Parathyroid adenoma (tissue), 2 donors: ENCODE measurements around the gene SLC2A9.

Experiments
- H2AFZ ChIP-seq: fragments of 300-600 bp; sonication (generic); one replicate; pipeline ENCODE4 v1.7.0; 2017; ENCODE audit warnings: antibody characterized with exemption, mild to moderate bottlenecking
- H3K27ac ChIP-seq: fragments of 300-600 bp; sonication (generic); one replicate; pipeline ENCODE4 v1.7.0; 2017
- H3K27me3 ChIP-seq: fragments of 300-600 bp; sonication (generic); one replicate; pipeline ENCODE4 v1.7.0; 2017; ENCODE audit warnings: low read length; ENCODE audit not compliant: control insufficient read depth, insufficient read depth
- H3K36me3 ChIP-seq: fragments of 300-600 bp; sonication (generic); one replicate; pipeline ENCODE4 v1.7.0; 2017; ENCODE audit warnings: low read length; ENCODE audit not compliant: control insufficient read depth, insufficient read depth
- H3K4me1 ChIP-seq: fragments of 300-600 bp; sonication (generic); one replicate; pipeline ENCODE4 v1.7.0; 2017; ENCODE audit warnings: control low read depth
- H3K4me2 ChIP-seq: fragments of 300-600 bp; sonication (generic); one replicate; pipeline ENCODE4 v1.7.0; 2017; ENCODE audit warnings: low read length
- H3K4me3 ChIP-seq: fragments of 300-600 bp; sonication (generic); one replicate; pipeline ENCODE4 v1.7.0; 2017; ENCODE audit warnings: low read depth, low read length
- H3K79me2 ChIP-seq: fragments of 300-600 bp; sonication (generic); one replicate; pipeline ENCODE4 v1.7.0; 2017; ENCODE audit warnings: control low read depth
- H3K9ac ChIP-seq: fragments of 300-600 bp; sonication (generic); one replicate; pipeline ENCODE4 v1.7.0; 2017; ENCODE audit warnings: mild to moderate bottlenecking
- H3K9me3 ChIP-seq: fragments of 300-600 bp; sonication (generic); one replicate; pipeline ENCODE4 v1.7.0; 2017; ENCODE audit warnings: low read length; ENCODE audit not compliant: control insufficient read depth
- TF ChIP-seq, protein P1 (sequence below): fragments of 300-600 bp; sonication (generic); IDR thresholded peaks from one replicate; pipeline ENCODE4 v1.7.0; 2017; ENCODE audit warnings: antibody characterized with exemption, mild to moderate bottlenecking
- donor health status: primary hyperparathyroidism.

Gene SLC2A9

DNA sequence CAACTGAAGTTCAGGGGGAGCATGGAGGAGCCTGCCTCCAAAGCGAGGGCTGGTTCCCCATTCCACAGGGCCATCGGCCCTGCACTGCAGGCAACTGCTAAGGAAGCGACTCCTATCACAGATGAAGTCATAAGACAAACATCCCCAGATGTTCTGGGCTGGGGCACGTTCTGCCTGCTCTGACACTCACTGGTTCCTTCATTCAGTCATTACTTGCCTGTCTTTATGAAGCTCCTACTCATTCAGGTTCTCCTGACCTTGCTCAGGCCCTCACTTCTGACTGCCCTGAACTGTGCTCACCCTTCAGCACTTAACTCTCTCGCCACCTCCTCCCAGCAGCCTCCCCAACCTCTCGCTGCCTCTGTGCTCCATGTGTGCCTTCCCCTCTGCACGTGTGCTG lies 2.5 kb upstream of the SLC2A9 start:
- peaks cover 10% of the 10 kb centered on the region for H3K4me1 ChIP-seq

DNA sequence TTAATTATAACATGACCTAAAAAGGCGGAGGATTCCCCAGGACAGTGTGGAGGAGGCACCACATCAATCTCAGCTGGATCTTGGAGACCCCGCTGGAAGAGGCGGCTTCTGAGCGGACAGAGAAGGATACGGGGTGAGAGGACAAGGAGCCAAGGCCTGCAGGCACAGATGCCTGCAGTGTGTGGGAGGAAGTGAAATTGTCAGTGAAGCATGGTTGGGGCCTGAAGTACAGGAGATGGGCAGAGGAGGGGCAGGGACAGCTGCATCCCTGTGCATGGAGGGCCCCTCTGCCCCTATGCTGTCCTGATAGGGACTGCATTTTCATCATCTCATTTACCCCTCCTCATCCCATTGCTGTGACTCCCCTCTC lies 1.7 kb upstream of the SLC2A9 start:
- no peaks in the 10 kb centered on the region for H3K27me3 ChIP-seq
- no peak overlapping the region for H3K9ac ChIP-seq
- TF ChIP-seq, protein P1, sequence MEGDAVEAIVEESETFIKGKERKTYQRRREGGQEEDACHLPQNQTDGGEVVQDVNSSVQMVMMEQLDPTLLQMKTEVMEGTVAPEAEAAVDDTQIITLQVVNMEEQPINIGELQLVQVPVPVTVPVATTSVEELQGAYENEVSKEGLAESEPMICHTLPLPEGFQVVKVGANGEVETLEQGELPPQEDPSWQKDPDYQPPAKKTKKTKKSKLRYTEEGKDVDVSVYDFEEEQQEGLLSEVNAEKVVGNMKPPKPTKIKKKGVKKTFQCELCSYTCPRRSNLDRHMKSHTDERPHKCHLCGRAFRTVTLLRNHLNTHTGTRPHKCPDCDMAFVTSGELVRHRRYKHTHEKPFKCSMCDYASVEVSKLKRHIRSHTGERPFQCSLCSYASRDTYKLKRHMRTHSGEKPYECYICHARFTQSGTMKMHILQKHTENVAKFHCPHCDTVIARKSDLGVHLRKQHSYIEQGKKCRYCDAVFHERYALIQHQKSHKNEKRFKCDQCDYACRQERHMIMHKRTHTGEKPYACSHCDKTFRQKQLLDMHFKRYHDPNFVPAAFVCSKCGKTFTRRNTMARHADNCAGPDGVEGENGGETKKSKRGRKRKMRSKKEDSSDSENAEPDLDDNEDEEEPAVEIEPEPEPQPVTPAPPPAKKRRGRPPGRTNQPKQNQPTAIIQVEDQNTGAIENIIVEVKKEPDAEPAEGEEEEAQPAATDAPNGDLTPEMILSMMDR, result no peak
- H3K79me2 ChIP-seq, result no peaks in the 10 kb centered on the region
- no peak overlapping the region for H2AFZ ChIP-seq
- no peak overlapping the region for H3K4me3 ChIP-seq
- peaks cover 10% of the 10 kb centered on the region for H3K4me1 ChIP-seq
- H3K36me3 ChIP-seq, result no peaks in the 10 kb centered on the region
- H3K4me2 ChIP-seq, result no peak overlapping the region
- H3K9me3 ChIP-seq, result no peaks in the 10 kb centered on the region
- no peak overlapping the region for H3K27ac ChIP-seq

More for the DNA sequence above, 2.5 kb upstream of the SLC2A9 start:
- Histone ChIP-seq H3K36me3 (no peaks in the 10 kb centered on the region), H3K27me3 (no peaks in the 10 kb centered on the region), H2AFZ (no peak overlapping the region), H3K79me2 (no peaks in the 10 kb centered on the region), H3K9me3 (no peaks in the 10 kb centered on the region), H3K4me3 (no peak overlapping the region), H3K27ac (no peak overlapping the region), H3K4me2 (no peak overlapping the region), H3K9ac (no peak overlapping the region)
- TF ChIP-seq, protein P1, result no peak

DNA sequence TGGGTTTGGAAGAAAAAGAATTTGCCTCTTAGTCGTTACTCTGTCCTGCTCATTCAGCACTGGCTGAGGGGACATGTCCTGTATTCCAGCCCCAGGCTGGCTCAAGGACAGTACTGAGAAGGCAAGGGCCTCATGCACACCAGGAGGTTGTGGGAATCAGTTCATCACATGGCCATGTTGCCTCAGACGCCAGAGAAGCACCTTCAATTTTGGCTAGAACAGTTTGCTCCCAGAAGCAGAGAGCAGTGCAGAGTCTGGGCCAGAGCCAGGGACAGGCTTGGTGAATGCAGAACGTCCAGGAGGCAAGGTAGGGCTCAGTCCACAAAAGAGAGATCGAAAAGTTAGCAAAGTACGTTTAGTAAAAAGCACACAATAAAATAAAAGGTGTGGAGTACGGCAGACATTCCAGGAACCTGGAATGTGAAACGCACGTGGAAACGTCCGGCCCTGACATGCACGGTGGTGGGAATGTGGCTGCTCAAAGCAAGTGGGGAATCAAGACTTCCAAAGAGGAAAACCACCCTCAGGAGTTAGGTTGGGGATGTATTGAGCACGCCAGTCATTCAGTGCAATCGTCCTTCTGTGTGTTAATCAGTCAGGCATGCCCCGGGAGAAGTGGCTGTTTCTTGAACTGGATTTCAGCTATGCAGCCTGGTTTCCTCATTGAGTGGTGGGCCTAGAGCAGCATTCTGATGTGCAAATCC lies 1.2 kb upstream of the SLC2A9 start:
- H3K27ac ChIP-seq, result peak overlapping the region; percentile 79
- TF ChIP-seq, protein P1, result no peak
- H3K4me3 ChIP-seq, result no peak overlapping the region
- H3K4me1 ChIP-seq, result peaks cover 10% of the 10 kb centered on the region
- H3K36me3 ChIP-seq, result no peaks in the 10 kb centered on the region
- H2AFZ ChIP-seq, result peak overlapping the region; percentile 1
- no peaks in the 10 kb centered on the region for H3K27me3 ChIP-seq
- no peaks in the 10 kb centered on the region for H3K9me3 ChIP-seq
- no peak overlapping the region for H3K4me2 ChIP-seq
- H3K9ac ChIP-seq, result no peak overlapping the region
- H3K79me2 ChIP-seq, result no peaks in the 10 kb centered on the region

DNA sequence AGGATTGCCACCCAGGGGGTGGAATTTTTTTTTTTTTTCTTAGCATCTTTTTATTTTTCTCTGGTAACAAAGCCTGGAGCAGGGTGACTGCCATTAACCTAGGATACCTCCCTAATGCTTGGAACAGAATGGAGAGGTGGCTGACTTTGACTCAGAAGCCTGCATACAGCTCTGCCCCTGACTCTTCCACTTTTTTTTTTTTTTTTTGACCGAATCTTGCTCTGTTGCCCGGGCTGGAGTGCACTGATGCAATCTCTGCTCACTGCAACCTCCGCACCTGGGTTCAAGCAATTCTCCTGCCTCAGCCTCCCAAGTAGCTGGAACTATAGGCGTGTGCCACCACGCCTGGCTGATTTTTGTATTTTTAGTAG lies 341 bp upstream of the SLC2A9 start:
- Histone ChIP-seq H3K9me3 (no peaks in the 10 kb centered on the region), H3K4me3 (no peak overlapping the region), H3K4me2 (no peak overlapping the region), H3K4me1 (peaks cover 10% of the 10 kb centered on the region), H3K27me3 (no peaks in the 10 kb centered on the region), H3K27ac (peak overlapping the region; percentile 79), H3K36me3 (no peaks in the 10 kb centered on the region), H3K79me2 (no peaks in the 10 kb centered on the region), H2AFZ (no peak overlapping the region), H3K9ac (no peak overlapping the region)
- TF ChIP-seq, protein P1, result no peak

DNA sequence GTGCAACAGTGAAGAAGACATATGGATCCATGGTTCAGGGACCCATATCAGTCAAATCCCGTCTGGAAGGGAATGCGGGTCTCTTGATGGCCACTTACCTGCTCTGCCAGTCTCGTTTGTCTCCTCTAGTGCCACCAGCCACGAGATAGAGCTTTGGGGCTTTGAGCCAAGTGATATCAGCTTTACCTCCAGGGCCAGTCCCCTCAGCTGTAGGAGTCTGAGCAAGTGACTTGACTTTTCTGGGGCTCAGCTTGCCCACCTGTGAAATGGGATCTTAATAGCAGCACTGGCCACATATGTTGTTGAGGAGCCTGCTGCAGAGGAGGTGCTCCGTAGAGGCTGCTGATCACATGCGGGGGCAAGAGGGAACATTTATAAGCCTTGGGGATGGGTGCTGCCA lies 1.2 kb downstream of the SLC2A9 start:
- Histone ChIP-seq H3K9me3 (no peaks in the 10 kb centered on the region), H3K4me3 (no peak overlapping the region), H3K27me3 (no peaks in the 10 kb centered on the region), H3K79me2 (no peaks in the 10 kb centered on the region), H3K36me3 (no peaks in the 10 kb centered on the region), H3K27ac (peak overlapping the region; percentile 79), H3K9ac (no peak overlapping the region), H2AFZ (no peak overlapping the region), H3K4me2 (no peak overlapping the region), H3K4me1 (peaks cover 10% of the 10 kb centered on the region)
- TF ChIP-seq, protein P1, result no peak
